MM.1S (cell line): ENCODE results near the gene CCDC150.

Experiments used
- EZH2 ChIP-seq: fragments of 300-600 bp; sonication (generic); optimal IDR thresholded peaks from 2 replicates; pipeline ENCODE3; 2017; ENCODE audit warnings: low read depth, mild to moderate bottlenecking, antibody characterized with exemption, low read length, mixed read lengths
- TF ChIP-seq, protein P1 (sequence below): fragments of 300-600 bp; sonication (generic); IDR thresholded peaks from 2 replicates; pipeline ENCODE4 v1.5.1; 2016; ENCODE audit warnings: antibody characterized with exemption, low read length, mixed read lengths

DNA sequence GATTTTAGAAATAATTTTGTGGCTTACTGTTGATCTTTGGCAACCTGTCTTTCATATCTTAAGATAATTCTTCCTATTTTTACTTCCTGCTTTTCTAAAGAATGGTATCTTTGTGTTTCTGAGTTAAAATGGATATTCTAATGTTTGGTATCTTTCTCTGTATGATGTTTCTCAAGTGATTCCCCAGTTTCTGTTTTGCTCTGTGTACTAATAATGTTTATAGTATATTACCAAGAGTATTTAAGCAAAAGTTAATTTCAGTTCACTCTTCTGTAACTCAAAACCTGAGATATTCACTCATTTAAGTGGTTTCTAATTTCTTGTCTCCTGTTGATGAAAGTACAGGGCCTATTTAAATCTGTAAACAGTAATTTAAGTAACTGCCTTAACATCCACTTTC is 58.3 kb downstream of the CCDC150 start:
- TF ChIP-seq, protein P1, sequence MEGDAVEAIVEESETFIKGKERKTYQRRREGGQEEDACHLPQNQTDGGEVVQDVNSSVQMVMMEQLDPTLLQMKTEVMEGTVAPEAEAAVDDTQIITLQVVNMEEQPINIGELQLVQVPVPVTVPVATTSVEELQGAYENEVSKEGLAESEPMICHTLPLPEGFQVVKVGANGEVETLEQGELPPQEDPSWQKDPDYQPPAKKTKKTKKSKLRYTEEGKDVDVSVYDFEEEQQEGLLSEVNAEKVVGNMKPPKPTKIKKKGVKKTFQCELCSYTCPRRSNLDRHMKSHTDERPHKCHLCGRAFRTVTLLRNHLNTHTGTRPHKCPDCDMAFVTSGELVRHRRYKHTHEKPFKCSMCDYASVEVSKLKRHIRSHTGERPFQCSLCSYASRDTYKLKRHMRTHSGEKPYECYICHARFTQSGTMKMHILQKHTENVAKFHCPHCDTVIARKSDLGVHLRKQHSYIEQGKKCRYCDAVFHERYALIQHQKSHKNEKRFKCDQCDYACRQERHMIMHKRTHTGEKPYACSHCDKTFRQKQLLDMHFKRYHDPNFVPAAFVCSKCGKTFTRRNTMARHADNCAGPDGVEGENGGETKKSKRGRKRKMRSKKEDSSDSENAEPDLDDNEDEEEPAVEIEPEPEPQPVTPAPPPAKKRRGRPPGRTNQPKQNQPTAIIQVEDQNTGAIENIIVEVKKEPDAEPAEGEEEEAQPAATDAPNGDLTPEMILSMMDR = no peak
- no peak for TF ChIP-seq EZH2
